Measurements from ENCODE around the gene MOK. TPM values are rescaled to one million over a fixed set of nuclear protein-coding genes. Genes with fewer than 3 reads are reported as not detected.

The MOK gene
- total RNA-seq, 1 donor, result 86.1 TPM

DNA sequence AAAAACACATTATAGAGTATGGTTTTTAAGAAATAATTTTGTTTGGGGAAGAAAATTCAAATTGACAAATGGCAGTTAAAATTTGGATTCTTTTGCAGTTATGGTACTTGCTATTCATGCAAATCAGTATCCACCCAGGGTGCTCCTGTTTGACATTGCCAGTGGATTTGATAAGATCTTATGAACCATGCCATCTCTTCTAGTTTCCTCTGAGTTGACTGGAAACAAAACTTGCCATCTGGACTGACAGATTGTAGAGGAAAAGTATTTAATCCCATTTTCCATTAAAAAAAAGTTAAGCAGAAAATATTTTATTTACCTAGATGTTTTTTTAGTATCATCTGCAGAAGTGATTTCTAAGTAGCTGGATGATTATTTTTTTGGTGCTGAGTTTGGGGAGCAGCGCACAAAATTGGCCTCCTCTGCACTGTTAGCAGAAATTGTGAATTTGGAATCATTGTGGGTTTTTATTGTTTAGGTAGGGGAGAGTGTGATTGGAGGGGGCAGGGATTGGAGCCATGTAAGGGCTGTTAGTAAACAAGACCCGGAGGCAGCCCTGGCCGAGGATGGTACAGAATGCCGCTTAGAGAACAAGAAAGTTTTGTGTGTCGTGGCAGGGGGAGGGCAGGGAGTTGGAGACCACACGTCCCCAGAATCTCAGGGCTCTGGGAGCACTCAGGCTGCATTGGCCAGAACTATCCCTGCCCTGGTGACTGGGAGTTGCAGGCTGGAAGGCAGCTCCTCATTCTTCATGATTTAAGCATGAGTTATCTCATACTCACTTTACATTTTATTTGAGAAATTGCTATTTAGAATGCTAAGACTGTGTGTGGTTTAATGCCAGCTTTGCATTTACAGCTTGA is 108.7 kb downstream of the MOK start:
- Histone ChIP-seq H3K4me2 (ENCODE audit: insufficient read depth, low read length) (no peak overlapping the region), H3K9me3 (ENCODE audit: low read depth, low read length) (no peaks in the 10 kb centered on the region), H3K4me3 (ENCODE audit: insufficient read depth, low read length) (no peak overlapping the region), H2AFZ (ENCODE audit: low read length) (no peak overlapping the region), H3K4me1 (ENCODE audit: insufficient read depth, low read length) (peaks cover 7% of the 10 kb centered on the region), H3K27ac (ENCODE audit: low read depth, low read length) (no peak overlapping the region), H4K20me1 (ENCODE audit: insufficient read depth, low read length) (peaks cover 23% of the 10 kb centered on the region), H3K79me2 (ENCODE audit: insufficient read depth, low read length) (peaks cover 85% of the 10 kb centered on the region), H3K36me3 (ENCODE audit: insufficient read depth, low read length) (peaks cover 27% of the 10 kb centered on the region), H3K27me3 (ENCODE audit: insufficient read depth, low read length) (no peaks in the 10 kb centered on the region)
- TF ChIP-seq, protein P1, sequence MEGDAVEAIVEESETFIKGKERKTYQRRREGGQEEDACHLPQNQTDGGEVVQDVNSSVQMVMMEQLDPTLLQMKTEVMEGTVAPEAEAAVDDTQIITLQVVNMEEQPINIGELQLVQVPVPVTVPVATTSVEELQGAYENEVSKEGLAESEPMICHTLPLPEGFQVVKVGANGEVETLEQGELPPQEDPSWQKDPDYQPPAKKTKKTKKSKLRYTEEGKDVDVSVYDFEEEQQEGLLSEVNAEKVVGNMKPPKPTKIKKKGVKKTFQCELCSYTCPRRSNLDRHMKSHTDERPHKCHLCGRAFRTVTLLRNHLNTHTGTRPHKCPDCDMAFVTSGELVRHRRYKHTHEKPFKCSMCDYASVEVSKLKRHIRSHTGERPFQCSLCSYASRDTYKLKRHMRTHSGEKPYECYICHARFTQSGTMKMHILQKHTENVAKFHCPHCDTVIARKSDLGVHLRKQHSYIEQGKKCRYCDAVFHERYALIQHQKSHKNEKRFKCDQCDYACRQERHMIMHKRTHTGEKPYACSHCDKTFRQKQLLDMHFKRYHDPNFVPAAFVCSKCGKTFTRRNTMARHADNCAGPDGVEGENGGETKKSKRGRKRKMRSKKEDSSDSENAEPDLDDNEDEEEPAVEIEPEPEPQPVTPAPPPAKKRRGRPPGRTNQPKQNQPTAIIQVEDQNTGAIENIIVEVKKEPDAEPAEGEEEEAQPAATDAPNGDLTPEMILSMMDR (IDR thresholded peaks at IDR 0.05; ENCODE audit: extremely low read depth, low read depth, low read length), result no peak
- no peak for DNase-seq (ENCODE audit: insufficient read length, low spot score, missing footprints)

DNA sequence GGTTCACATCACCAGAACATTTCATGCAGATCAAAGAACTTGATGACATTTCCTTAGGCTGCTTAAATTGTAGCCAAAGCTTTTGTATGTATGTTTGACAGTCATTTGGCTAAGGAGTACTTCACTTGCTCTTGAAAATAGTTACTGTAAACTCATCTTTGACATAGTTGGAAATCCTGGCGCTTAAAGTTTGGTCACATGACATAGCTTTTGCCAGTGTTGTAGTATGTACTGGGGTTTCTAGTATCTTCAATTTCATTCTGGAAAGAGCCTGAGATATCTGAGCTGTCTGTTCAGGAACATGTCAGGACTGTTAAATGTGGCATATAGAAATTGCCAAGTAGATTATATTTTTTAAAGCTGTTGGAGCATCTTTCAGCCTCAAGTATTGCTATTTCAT is 109.5 kb downstream of the MOK start:
- no peak overlapping the region for H3K4me3 ChIP-seq (ENCODE audit: insufficient read depth, low read length)
- H3K36me3 ChIP-seq (ENCODE audit: insufficient read depth, low read length), result peaks cover 22% of the 10 kb centered on the region
- H3K27ac ChIP-seq (ENCODE audit: low read depth, low read length), result no peak overlapping the region
- DNase-seq (ENCODE audit: insufficient read length, low spot score, missing footprints), result no peak
- H2AFZ ChIP-seq (ENCODE audit: low read length), result no peak overlapping the region
- TF ChIP-seq, protein P1 (IDR thresholded peaks at IDR 0.05; ENCODE audit: extremely low read depth, low read depth, low read length), result no peak
- H3K9me3 ChIP-seq (ENCODE audit: low read depth, low read length), result no peaks in the 10 kb centered on the region
- H3K27me3 ChIP-seq (ENCODE audit: insufficient read depth, low read length), result no peaks in the 10 kb centered on the region
- peaks cover 86% of the 10 kb centered on the region for H3K79me2 ChIP-seq (ENCODE audit: insufficient read depth, low read length)
- peaks cover 23% of the 10 kb centered on the region for H4K20me1 ChIP-seq (ENCODE audit: insufficient read depth, low read length)
- H3K4me1 ChIP-seq (ENCODE audit: insufficient read depth, low read length), result peaks cover 7% of the 10 kb centered on the region
- no peak overlapping the region for H3K4me2 ChIP-seq (ENCODE audit: insufficient read depth, low read length)

DNA sequence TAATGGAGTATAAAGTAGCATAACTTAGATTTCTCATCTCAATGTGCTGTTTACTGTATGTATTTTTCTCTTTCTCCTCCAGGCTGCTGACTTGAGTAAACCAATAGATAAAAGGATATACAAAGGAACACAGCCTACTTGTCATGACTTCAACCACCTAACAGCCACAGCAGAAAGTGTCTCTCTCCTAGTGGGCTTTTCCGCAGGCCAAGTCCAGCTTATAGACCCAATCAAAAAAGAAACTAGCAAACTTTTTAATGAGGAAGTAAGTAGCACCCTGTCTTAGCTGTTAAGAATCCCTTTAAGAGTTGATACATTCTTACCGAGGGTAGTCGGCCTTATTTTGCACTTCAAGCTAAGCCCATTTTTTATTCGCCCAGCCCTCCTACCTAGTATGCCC is 110.1 kb downstream of the MOK start:
- Histone ChIP-seq H3K36me3 (ENCODE audit: insufficient read depth, low read length) (peaks cover 18% of the 10 kb centered on the region), H3K4me3 (ENCODE audit: insufficient read depth, low read length) (no peak overlapping the region), H2AFZ (ENCODE audit: low read length) (no peak overlapping the region), H3K4me1 (ENCODE audit: insufficient read depth, low read length) (peaks cover 7% of the 10 kb centered on the region), H4K20me1 (ENCODE audit: insufficient read depth, low read length) (peaks cover 23% of the 10 kb centered on the region), H3K79me2 (ENCODE audit: insufficient read depth, low read length) (peaks cover 88% of the 10 kb centered on the region), H3K27me3 (ENCODE audit: insufficient read depth, low read length) (no peaks in the 10 kb centered on the region), H3K27ac (ENCODE audit: low read depth, low read length) (no peak overlapping the region), H3K9me3 (ENCODE audit: low read depth, low read length) (no peaks in the 10 kb centered on the region), H3K4me2 (ENCODE audit: insufficient read depth, low read length) (no peak overlapping the region)
- TF ChIP-seq, protein P1 (IDR thresholded peaks at IDR 0.05; ENCODE audit: extremely low read depth, low read depth, low read length), result no peak
- DNase-seq (ENCODE audit: insufficient read length, low spot score, missing footprints), result no peak

DNA sequence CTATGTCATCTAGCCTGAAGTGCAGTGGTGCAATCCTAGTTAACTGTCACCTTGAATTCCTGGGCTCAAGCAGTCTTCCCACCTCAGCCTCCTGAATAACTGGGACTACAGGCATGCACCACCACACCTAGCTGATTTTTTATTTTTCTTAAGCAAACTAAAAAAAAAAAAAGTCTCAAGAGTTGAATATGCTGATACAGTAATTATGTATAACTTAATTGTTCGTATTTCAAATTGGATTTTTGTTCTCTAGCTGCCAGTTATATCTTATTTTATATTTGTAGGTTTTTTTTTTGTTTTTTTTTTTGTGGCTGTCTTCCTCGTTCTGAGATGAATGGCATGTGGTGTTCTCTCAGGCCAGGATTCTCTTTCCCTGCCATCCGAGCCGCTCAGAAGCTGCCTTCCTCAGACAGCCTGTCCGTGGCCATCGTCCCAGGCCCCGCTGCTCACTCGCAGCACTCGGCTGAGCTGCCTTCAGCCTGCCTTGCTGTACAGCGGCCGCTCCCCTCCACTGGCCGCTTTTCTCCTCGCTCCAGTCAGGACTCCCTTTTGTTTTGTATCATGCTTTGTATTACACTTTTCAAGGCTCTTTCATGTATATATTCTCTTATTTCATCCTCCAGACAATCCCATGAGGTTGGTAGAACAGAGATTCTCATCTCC is 112.0 kb downstream of the MOK start:
- Histone ChIP-seq H3K79me2 (ENCODE audit: insufficient read depth, low read length) (peaks cover 89% of the 10 kb centered on the region), H3K4me1 (ENCODE audit: insufficient read depth, low read length) (peaks cover 14% of the 10 kb centered on the region), H4K20me1 (ENCODE audit: insufficient read depth, low read length) (peaks cover 25% of the 10 kb centered on the region), H3K4me3 (ENCODE audit: insufficient read depth, low read length) (no peak overlapping the region), H3K27me3 (ENCODE audit: insufficient read depth, low read length) (no peaks in the 10 kb centered on the region), H3K4me2 (ENCODE audit: insufficient read depth, low read length) (no peak overlapping the region), H3K9me3 (ENCODE audit: low read depth, low read length) (no peaks in the 10 kb centered on the region), H3K36me3 (ENCODE audit: insufficient read depth, low read length) (peaks cover 10% of the 10 kb centered on the region), H2AFZ (ENCODE audit: low read length) (no peak overlapping the region), H3K27ac (ENCODE audit: low read depth, low read length) (no peak overlapping the region)
- DNase-seq (ENCODE audit: insufficient read length, low spot score, missing footprints), result no peak
- TF ChIP-seq, protein P1 (IDR thresholded peaks at IDR 0.05; ENCODE audit: extremely low read depth, low read depth, low read length), result no peak

All from osteoblast (primary cell).